Panc1 (cell line): Measurements from ENCODE around the gene HSF2BP. TPM values are rescaled to one million over a fixed set of nuclear protein-coding genes. Genes with fewer than 3 reads are reported as not detected.

ENCODE experiments used
- ATAC-seq: fragments of 200-7000 bp; cut with Tn5 transposase; 2 replicates; pipeline ENCODE4 v1.9.1; 2020; ENCODE audit warnings: mild to moderate bottlenecking, moderate library complexity
- BruUV-seq: library from RNA; stranded (reverse); fragments of 400-500 nt; replicated peaks from 2 replicates; lab custom pipeline; 2021; lab: Mats Ljungman, UMichigan
- CTCF ChIA-PET: fragments of 300-600 bp; sonication (Branson Sonifier 250); formaldehyde crosslinking; loops from one replicate; lab custom pipeline; 2022; ENCODE audit warnings: antibody characterized with exemption; lab: Charles Lee
- POLR2A ChIA-PET: fragments of 300-600 bp; sonication (Branson Sonifier 250); formaldehyde crosslinking; loops from one replicate; lab custom pipeline; 2022; ENCODE audit warnings: antibody characterized with exemption; lab: Charles Lee
- DNase-seq: peaks from one replicate; pipeline ENCODE4 v3.0.0-alpha.2; 2010; ENCODE audit warnings: low read depth, low spot score
- H3K27ac ChIP-seq: 2 replicates; pipeline ENCODE4 v1.5.1; 2011; ENCODE audit warnings: mild to moderate bottlenecking, low read length, inconsistent platforms
- H3K27me3 ChIP-seq: fragments of 200-500 bp; sonication (Bioruptor generic); 2 replicates; pipeline ENCODE4 v1.6.0; 2014; ENCODE audit warnings: low read length, inconsistent platforms; ENCODE audit not compliant: control insufficient read depth, insufficient read depth
- H3K36me3 ChIP-seq: fragments of 200-500 bp; sonication (Bioruptor generic); 2 replicates; pipeline ENCODE4 v1.5.1; 2014; ENCODE audit warnings: inconsistent platforms, mild to moderate bottlenecking, low read length, moderate library complexity; ENCODE audit not compliant: control insufficient read depth, insufficient read depth
- H3K4me1 ChIP-seq: 2 replicates; pipeline ENCODE4 v1.5.1; 2011; ENCODE audit warnings: inconsistent platforms, mild to moderate bottlenecking, low read length, moderate library complexity; ENCODE audit not compliant: control insufficient read depth, insufficient read depth
- H3K4me3 ChIP-seq, 2 experiments: 2 replicates each; pipeline ENCODE4 v1.5.1; 2011 to 2012; ENCODE audit warnings: low read depth in 2 of 2, low read length in 2 of 2, mild to moderate bottlenecking in 2 of 2, inconsistent platforms in 1 of 2, moderate library complexity in 1 of 2
- H3K9me3 ChIP-seq: fragments of 200-500 bp; sonication (Bioruptor generic); 2 replicates; pipeline ENCODE4 v1.5.1; 2014; ENCODE audit warnings: low read depth, mild to moderate bottlenecking, inconsistent platforms, low read length, moderate library complexity; ENCODE audit not compliant: control insufficient read depth, insufficient read depth
- CTCF ChIP-seq: fragments of 450-650 bp; IDR thresholded peaks from 2 replicates; pipeline ENCODE4 v1.5.1; 2017; ENCODE audit warnings: mild to moderate bottlenecking
- POLR2AphosphoS5 ChIP-seq: IDR thresholded peaks from 2 replicates; pipeline ENCODE4 v1.6.1; 2012; ENCODE audit warnings: mild to moderate bottlenecking, low read depth, low read length, moderate library complexity
- REST ChIP-seq, 2 experiments: IDR thresholded peaks; 2 replicates each; pipeline ENCODE4 v1.6.1; 2011 to 2012; ENCODE audit warnings: low read depth in 2 of 2, control low read depth in 1 of 2, low read length in 1 of 2, mild to moderate bottlenecking in 1 of 2, moderate library complexity in 1 of 2; ENCODE audit not compliant: insufficient read depth in 1 of 2
- SIN3A ChIP-seq: IDR thresholded peaks from 2 replicates; pipeline ENCODE4 v1.6.1; 2012; ENCODE audit warnings: low read depth, mild to moderate bottlenecking, low read length, moderate library complexity, borderline replicate concordance; ENCODE audit not compliant: insufficient read depth
- TCF7L2 ChIP-seq: IDR thresholded peaks from 2 replicates; pipeline ENCODE4 v1.6.1; 2011; ENCODE audit warnings: mild to moderate bottlenecking, low read depth, low read length, inconsistent platforms
- in situ Hi-C: cut with HindIII; loops from 2 replicates; pipeline ENCODE4 v1.10.0; 2016; ENCODE audit warnings: low sequenced_read_pairs, low pct_unique_long_range_greater_than_20kb
- intact Hi-C: fragments of 100-400 bp; cut with micrococcal nuclease; formaldehyde crosslinking; loops from one replicate; pipeline ENCODE4 v1.10.0; 2022; ENCODE audit not compliant: unreplicated experiment
- total RNA-seq: library from RNA; stranded (reverse); gene quantifications from one replicate; pipeline ENCODE4 v1.2.1, GENCODE V29; 2021; ENCODE audit not compliant: unreplicated experiment

The HSF2BP gene
- total RNA-seq, 1 experiment from 2014 or later, result 4.2 TPM

GRCh38 chr21:43613755-43614638 lies 45.3 kb downstream of the HSF2BP start:
- no peak overlapping the region for H3K4me3 ChIP-seq
- H3K4me1 ChIP-seq, result peaks cover 16% of the 10 kb centered on the region
- intact Hi-C loops (loop anchor here (5.0 kb wide), 1 partner anchor 33 kb away; no protein-coding TSS in a partner anchor), in situ Hi-C loops (no loop called here)
- DNase-seq (no peak), ATAC-seq (no peak)
- H3K27ac ChIP-seq, result no peak overlapping the region
- no peaks in the 10 kb centered on the region for H3K27me3 ChIP-seq
- CTCF ChIA-PET, result no interaction called here
- H3K9me3 ChIP-seq, result no peaks in the 10 kb centered on the region
- POLR2A ChIA-PET, result no interaction called here
- H3K36me3 ChIP-seq, result no peaks in the 10 kb centered on the region
- no peak for TF ChIP-seq TCF7L2
- no peak for TF ChIP-seq REST (IDR thresholded peaks at IDR 0.05; ENCODE audit: insufficient read depth in 1 of 2, low read depth in 2 of 2, low read length in 1 of 2)
- no peak for TF ChIP-seq CTCF
- no peak for TF ChIP-seq POLR2AphosphoS5
- no peak for TF ChIP-seq SIN3A
- no TSS peak for BruUV-seq

GRCh38 chr21:43611598-43612369 lies 47.5 kb downstream of the HSF2BP start:
- POLR2A ChIA-PET, result no interaction called here
- ATAC-seq, result peak; percentile 92
- TF ChIP-seq TCF7L2 (no peak), POLR2AphosphoS5 (no peak), REST (IDR thresholded peaks at IDR 0.05; ENCODE audit: insufficient read depth in 1 of 2, low read depth in 2 of 2, low read length in 1 of 2) (no peak), SIN3A (no peak), CTCF (peak; percentile 86)
- DNase-seq, result no peak
- Histone ChIP-seq H3K9me3 (no peaks in the 10 kb centered on the region), H3K27ac (peak overlapping the region; percentile 54), H3K4me3 (no peak overlapping the region), H3K27me3 (no peaks in the 10 kb centered on the region), H3K36me3 (no peaks in the 10 kb centered on the region), H3K4me1 (peaks cover 16% of the 10 kb centered on the region)
- CTCF ChIA-PET, result interaction anchor here (0.6 to 1.1 kb wide), 4 partner anchors 9 to 96 kb away, joined by 3 to 4 read pairs (median 3); no protein-coding TSS in a partner anchor
- in situ Hi-C loops, result no loop called here
- no TSS peak for BruUV-seq
- intact Hi-C loops, result loop anchor here (5.0 kb wide), 1 partner anchor 36 kb away; no protein-coding TSS in a partner anchor
